HepG2 (cell line): ENCODE data around the gene GABARAPL2. TPM values are rescaled to one million over a fixed set of nuclear protein-coding genes. Genes with fewer than 3 reads are reported as not detected.

Experiments used
- CBX5 ChIP-seq: sonication (generic); formaldehyde crosslinking; IDR thresholded peaks from 2 replicates; pipeline ENCODE4 v1.4.0; 2020; ENCODE audit warnings: missing genetic modification reagents, borderline replicate concordance
- DDIT3 ChIP-seq: sonication (generic); formaldehyde crosslinking; IDR thresholded peaks from 2 replicates; pipeline ENCODE4 v1.4.0; 2020; ENCODE audit warnings: mild to moderate bottlenecking, missing genetic modification reagents
- ELF1 ChIP-seq: sonication (generic); formaldehyde crosslinking; IDR thresholded peaks from 2 replicates; pipeline ENCODE4 v1.4.0; 2020; ENCODE audit warnings: missing genetic modification reagents
- FOSL1 ChIP-seq: sonication (generic); formaldehyde crosslinking; IDR thresholded peaks from 2 replicates; pipeline ENCODE4 v1.9.0; 2021; ENCODE audit warnings: missing genetic modification reagents, borderline replicate concordance
- IKZF1 ChIP-seq: fragments of 450-650 bp; IDR thresholded peaks from 2 replicates; pipeline ENCODE4 v1.7.1; 2016
- KMT2A ChIP-seq: sonication (generic); formaldehyde crosslinking; IDR thresholded peaks from 2 replicates; pipeline ENCODE4 v1.4.0; 2020; ENCODE audit warnings: missing genetic modification reagents
- SETDB1 ChIP-seq: sonication (generic); formaldehyde crosslinking; IDR thresholded peaks from 2 replicates; pipeline ENCODE4 v1.5.1; 2020; ENCODE audit warnings: missing genetic modification reagents, mild to moderate bottlenecking, borderline replicate concordance
- SMAD1 ChIP-seq: sonication (generic); formaldehyde crosslinking; IDR thresholded peaks from 2 replicates; pipeline ENCODE4 v1.4.0; 2020; ENCODE audit warnings: missing genetic modification reagents, low read depth, mild to moderate bottlenecking, borderline replicate concordance
- TCF7 ChIP-seq: sonication (generic); IDR thresholded peaks from 2 replicates; pipeline ENCODE4 v1.6.1; 2016; ENCODE audit warnings: antibody characterized with exemption, low read depth
- TFDP1 ChIP-seq: IDR thresholded peaks from 2 replicates; pipeline ENCODE4 v1.6.1; 2016; ENCODE audit warnings: missing compliant biosample characterization, missing genetic modification reagents, borderline replicate concordance
- THAP8 ChIP-seq: sonication (generic); formaldehyde crosslinking; IDR thresholded peaks from 2 replicates; pipeline ENCODE4 v1.5.1; 2020; ENCODE audit warnings: missing genetic modification reagents, mild to moderate bottlenecking, borderline replicate concordance
- TRAFD1 ChIP-seq: sonication (generic); formaldehyde crosslinking; IDR thresholded peaks from 2 replicates; pipeline ENCODE4 v1.5.1; 2020; ENCODE audit warnings: missing genetic modification reagents, mild to moderate bottlenecking, borderline replicate concordance
- ZFP36L1 ChIP-seq: sonication (generic); formaldehyde crosslinking; IDR thresholded peaks from 2 replicates; pipeline ENCODE4 v1.8.0; 2022; ENCODE audit warnings: mild to moderate bottlenecking, missing genetic modification reagents, moderate library complexity
- ZNF550 ChIP-seq: sonication (generic); formaldehyde crosslinking; IDR thresholded peaks from 2 replicates; pipeline ENCODE4 v1.4.0; 2020; ENCODE audit warnings: mild to moderate bottlenecking, missing genetic modification reagents, borderline replicate concordance
- ZNF609 ChIP-seq: sonication (generic); formaldehyde crosslinking; IDR thresholded peaks from 2 replicates; pipeline ENCODE4 v1.4.0; 2020; ENCODE audit warnings: mild to moderate bottlenecking, missing genetic modification reagents, borderline replicate concordance
- ZNF773 ChIP-seq: sonication (generic); formaldehyde crosslinking; IDR thresholded peaks from 2 replicates; pipeline ENCODE4 v1.4.0; 2020; ENCODE audit warnings: missing genetic modification reagents, borderline replicate concordance
- ZNF776 ChIP-seq: sonication (generic); formaldehyde crosslinking; IDR thresholded peaks from 2 replicates; pipeline ENCODE4 v1.4.0; 2020; ENCODE audit warnings: mild to moderate bottlenecking, missing genetic modification reagents
- ZNF816 ChIP-seq: sonication (generic); formaldehyde crosslinking; IDR thresholded peaks from 2 replicates; pipeline ENCODE4 v1.8.0; 2022; ENCODE audit warnings: missing genetic modification reagents, mild to moderate bottlenecking, borderline replicate concordance
- ZNF878 ChIP-seq: sonication (generic); formaldehyde crosslinking; IDR thresholded peaks from 2 replicates; pipeline ENCODE4 v1.8.1; 2023; ENCODE audit warnings: mild to moderate bottlenecking, missing genetic modification reagents, moderate library complexity
- ZZZ3 ChIP-seq: sonication (generic); formaldehyde crosslinking; IDR thresholded peaks from 2 replicates; pipeline ENCODE4 v1.4.0; 2020; ENCODE audit warnings: missing genetic modification reagents, mild to moderate bottlenecking, borderline replicate concordance
- polyA plus RNA-seq, 8 experiments: library from polyadenylated mRNA; depleted of rRNA in 3 of 8; stranded (reverse) in 7 of 8; unstranded in 1 of 8; fragments of >200 nt; fragmentation: Illumina TruSeq in 4 of 8; extraction: Trizol in 4 of 8; gene quantifications; 2 replicates each; pipeline versions ENCODE4 v1.2.1 to v1.2.3, GENCODE V29; 2011 to 2016; ENCODE audit warnings: low read depth in 4 of 8, missing spikeins in 1 of 8, mixed read lengths in 1 of 8; ENCODE audit not compliant: insufficient read depth in 1 of 8
- total RNA-seq, 5 experiments: library from RNA; depleted of rRNA; stranded (reverse); fragments of >200 nt; fragmentation: Illumina TruSeq; extraction: Trizol; gene quantifications; 2 replicates each; pipeline ENCODE4 v1.2.3, GENCODE V29; 2016; ENCODE audit warnings: low read depth in 1 of 5

The GABARAPL2 gene
- total and polyA plus RNA-seq, 2 of the 13 experiments (the other 11 are each of a cell fraction or from before 2014, with no cell fraction given): 76.4 to 83.0 TPM

- no peak for TF ChIP-seq ZNF773
- TF ChIP-seq ELF1 (CRISPR knock-in tag): peak; percentile 95
- TF ChIP-seq ZNF550 (CRISPR knock-in tag): no peak
- no peak for TF ChIP-seq ZNF609 (CRISPR knock-in tag)
- peak; percentile 23; the same call in 1 of the 2 replicates for TF ChIP-seq TCF7
- TF ChIP-seq ZNF776 (CRISPR knock-in tag): peak; percentile 81; the same call in 1 of the 2 replicates
- no peak for TF ChIP-seq SETDB1 (CRISPR knock-in tag)
- peak; percentile 86 for TF ChIP-seq KMT2A
- TF ChIP-seq TFDP1 (CRISPR knock-in tag): peak; percentile 97
- no peak; the same call in 1 of the 2 replicates for TF ChIP-seq DDIT3 (CRISPR knock-in tag)
- TF ChIP-seq ZNF878 (CRISPR knock-in tag): no peak
- no peak for TF ChIP-seq ZNF816 (CRISPR knock-in tag)
- TF ChIP-seq THAP8 (CRISPR knock-in tag): no peak
- TF ChIP-seq CBX5 (CRISPR knock-in tag): peak; percentile 78; the same call in 1 of the 2 replicates
- no peak; the same call in 1 of the 2 replicates for TF ChIP-seq TRAFD1 (CRISPR knock-in tag)
- no peak for TF ChIP-seq FOSL1 (CRISPR knock-in tag)
- TF ChIP-seq IKZF1: no peak
- no peak for TF ChIP-seq SMAD1 (CRISPR knock-in tag)
- TF ChIP-seq ZFP36L1: peak; percentile 78; the same call in 1 of the 2 replicates
- TF ChIP-seq ZZZ3 (CRISPR knock-in tag): no peak; the same call in 1 of the 2 replicates
Measured at GRCh38 chr16:75622761-75623605, 56.8 kb downstream of the GABARAPL2 start, which contains the start of gene ADAT1 (continued).
